WTC11 (cell line): ENCODE results near the gene ISLR. TPM values are rescaled to one million over a fixed set of nuclear protein-coding genes. Genes with fewer than 3 reads are reported as not detected.

Experiments
- ATAC-seq: fragments of 200-7000 bp; cut with Tn5 transposase; 2 replicates; pipeline ENCODE4 v1.10.0; 2021; ENCODE audit warnings: mild to moderate bottlenecking, moderate library complexity
- Bru-seq: library from RNA; stranded (reverse); fragments of 400-500 nt; gene quantifications from one replicate; lab custom pipeline; 2021; lab: Mats Ljungman, UMichigan
- CTCF ChIA-PET: fragments of 300-600 bp; sonication (Branson Sonifier 250); formaldehyde crosslinking; loops from one replicate; lab custom pipeline; 2021; ENCODE audit warnings: antibody characterized with exemption; lab: Charles Lee
- POLR2A ChIA-PET: fragments of 350-600 bp; sonication (Branson Sonifier 250); formaldehyde crosslinking; loops from one replicate; lab custom pipeline; 2021; ENCODE audit warnings: antibody characterized with exemption; lab: Charles Lee
- DNase-seq: peaks from one replicate; pipeline ENCODE4 v3.0.0; 2021; ENCODE audit warnings: low spot score
- H3K27ac Mint-ChIP-seq: 2 replicates; pipeline ENCODE4 v1.8.0; 2021; ENCODE audit warnings: mixed read lengths
- H3K27me3 Mint-ChIP-seq: 2 replicates; pipeline ENCODE4 v1.8.0; 2021; ENCODE audit warnings: low read depth, mild to moderate bottlenecking, moderate library complexity, mixed read lengths
- H3K36me3 Mint-ChIP-seq: 2 replicates; pipeline ENCODE4 v1.8.0; 2021; ENCODE audit warnings: mixed read lengths
- H3K4me1 Mint-ChIP-seq: 2 replicates; pipeline ENCODE4 v1.8.0; 2022; ENCODE audit warnings: mixed read lengths
- H3K4me3 Mint-ChIP-seq: 2 replicates; pipeline ENCODE4 v1.8.0; 2021; ENCODE audit warnings: mild to moderate bottlenecking, moderate library complexity, mixed read lengths
- H3K9me3 Mint-ChIP-seq: 2 replicates; pipeline ENCODE4 v1.8.0; 2021; ENCODE audit warnings: mixed read lengths
- ATF1 ChIP-seq: sonication (generic); formaldehyde crosslinking; IDR thresholded peaks from 2 replicates; pipeline ENCODE4 v1.8.1; 2023; ENCODE audit warnings: mild to moderate bottlenecking, moderate library complexity, missing genetic modification reagents
- CBFB ChIP-seq: sonication (generic); formaldehyde crosslinking; IDR thresholded peaks from 2 replicates; pipeline ENCODE4 v1.8.1; 2022; ENCODE audit warnings: mild to moderate bottlenecking, low read depth, missing genetic modification reagents
- CDX4 ChIP-seq: fragments of 250-450 bp; sonication (Bioruptor Pico); IDR thresholded peaks from 2 replicates; pipeline ENCODE4 v1.9.0; 2021; ENCODE audit warnings: moderate library complexity, mild to moderate bottlenecking, inconsistent platforms, borderline replicate concordance
- EMX1 ChIP-seq: fragments of 250-450 bp; sonication (Bioruptor Pico); IDR thresholded peaks from 2 replicates; pipeline ENCODE4 v1.8.0; 2021; ENCODE audit warnings: mild to moderate bottlenecking
- FOXP1 ChIP-seq: sonication (generic); formaldehyde crosslinking; IDR thresholded peaks from 2 replicates; pipeline ENCODE4 v1.8.0; 2022; ENCODE audit warnings: missing genetic modification reagents, mild to moderate bottlenecking, moderate library complexity, borderline replicate concordance
- NR2C2 ChIP-seq: sonication (generic); formaldehyde crosslinking; IDR thresholded peaks from 2 replicates; pipeline ENCODE4 v1.8.0; 2022; ENCODE audit warnings: mild to moderate bottlenecking, missing genetic modification reagents
- PRRX2 ChIP-seq: fragments of 250-450 bp; sonication (Bioruptor Pico); IDR thresholded peaks from 2 replicates; pipeline ENCODE4 v1.8.0; 2021; ENCODE audit warnings: mild to moderate bottlenecking
- RELA ChIP-seq: sonication (generic); formaldehyde crosslinking; IDR thresholded peaks from 2 replicates; pipeline ENCODE4 v1.8.1; 2022; ENCODE audit warnings: missing genetic modification reagents, mild to moderate bottlenecking, borderline replicate concordance
- ZMAT4 ChIP-seq: fragments of 250-450 bp; sonication (Bioruptor Pico); IDR thresholded peaks from 2 replicates; pipeline ENCODE4 v1.9.0; 2021; ENCODE audit warnings: mild to moderate bottlenecking
- ZNF121 ChIP-seq: sonication (generic); formaldehyde crosslinking; IDR thresholded peaks from 2 replicates; pipeline ENCODE4 v1.8.0; 2023; ENCODE audit warnings: missing genetic modification reagents
- ZNF138 ChIP-seq: sonication (generic); formaldehyde crosslinking; conservative IDR thresholded peaks from 2 replicates; pipeline ENCODE4 v1.8.1; 2022; ENCODE audit warnings: mild to moderate bottlenecking, moderate library complexity, missing genetic modification reagents
- ZNF232 ChIP-seq: sonication (generic); formaldehyde crosslinking; IDR thresholded peaks from 2 replicates; pipeline ENCODE4 v1.8.0; 2022; ENCODE audit warnings: mild to moderate bottlenecking, missing genetic modification reagents
- ZNF263 ChIP-seq: sonication (generic); formaldehyde crosslinking; IDR thresholded peaks from 2 replicates; pipeline ENCODE4 v1.8.1; 2022; ENCODE audit warnings: low read depth, mild to moderate bottlenecking, moderate library complexity, missing genetic modification reagents
- ZSCAN18 ChIP-seq: fragments of 250-450 bp; sonication (Bioruptor Pico); IDR thresholded peaks from 2 replicates; pipeline ENCODE4 v2.1.2; 2022; ENCODE audit warnings: mild to moderate bottlenecking, moderate library complexity
- long read RNA-seq, 3 experiments: library from RNA in 1 of 3; library from capped mRNA in 1 of 3; library from polyadenylated mRNA in 1 of 3; unstranded in 2 of 3; stranded (forward) in 1 of 3; transcript quantifications; one replicate each; pipeline ENCODE4 v2.0.0, GENCODE V29; 2021
- total RNA-seq: library from RNA; stranded (reverse); gene quantifications from 3 replicates; pipeline ENCODE4 v1.2.3, GENCODE V29; 2021
- TF ChIP-seq, protein P1 (sequence below): fragments of 200-600 bp; IDR thresholded peaks from 2 replicates; pipeline ENCODE4 v1.8.0; 2022; ENCODE audit warnings: antibody characterized with exemption
- TF ChIP-seq, protein P2 (sequence below): sonication (generic); formaldehyde crosslinking; IDR thresholded peaks from 2 replicates; pipeline ENCODE4 v1.8.1; 2023; ENCODE audit warnings: mild to moderate bottlenecking, moderate library complexity, missing genetic modification reagents
- TF ChIP-seq, protein P3 (sequence below): fragments of 250-450 bp; sonication (Bioruptor Pico); IDR thresholded peaks from 2 replicates; pipeline ENCODE4 v1.8.0; 2021; ENCODE audit warnings: mild to moderate bottlenecking
- TF ChIP-seq, protein P4 (sequence below): sonication (generic); formaldehyde crosslinking; conservative IDR thresholded peaks from 2 replicates; pipeline ENCODE4 v1.8.1; 2023; ENCODE audit warnings: mild to moderate bottlenecking, low read depth, missing genetic modification reagents, moderate library complexity
- TF ChIP-seq, protein P5 (sequence below): sonication (generic); formaldehyde crosslinking; IDR thresholded peaks from 2 replicates; pipeline ENCODE4 v1.8.0; 2023; ENCODE audit warnings: mild to moderate bottlenecking, missing genetic modification reagents

ISLR gene
- total RNA-seq (0.50 to 0.63 TPM (median 0.62 TPM) in 3 replicates), Bru-seq, nascent RNA (not detected)
- long read RNA-seq, experiment 1, result 0 reads
- long read RNA-seq, experiment 2, result 0 reads
- long read RNA-seq, experiment 3, partial matches to known transcripts, result 0 of 1 reads
- long read RNA-seq, experiment 3, other reads (novel, unspliced or antisense), result 0 of 1 reads

DNA sequence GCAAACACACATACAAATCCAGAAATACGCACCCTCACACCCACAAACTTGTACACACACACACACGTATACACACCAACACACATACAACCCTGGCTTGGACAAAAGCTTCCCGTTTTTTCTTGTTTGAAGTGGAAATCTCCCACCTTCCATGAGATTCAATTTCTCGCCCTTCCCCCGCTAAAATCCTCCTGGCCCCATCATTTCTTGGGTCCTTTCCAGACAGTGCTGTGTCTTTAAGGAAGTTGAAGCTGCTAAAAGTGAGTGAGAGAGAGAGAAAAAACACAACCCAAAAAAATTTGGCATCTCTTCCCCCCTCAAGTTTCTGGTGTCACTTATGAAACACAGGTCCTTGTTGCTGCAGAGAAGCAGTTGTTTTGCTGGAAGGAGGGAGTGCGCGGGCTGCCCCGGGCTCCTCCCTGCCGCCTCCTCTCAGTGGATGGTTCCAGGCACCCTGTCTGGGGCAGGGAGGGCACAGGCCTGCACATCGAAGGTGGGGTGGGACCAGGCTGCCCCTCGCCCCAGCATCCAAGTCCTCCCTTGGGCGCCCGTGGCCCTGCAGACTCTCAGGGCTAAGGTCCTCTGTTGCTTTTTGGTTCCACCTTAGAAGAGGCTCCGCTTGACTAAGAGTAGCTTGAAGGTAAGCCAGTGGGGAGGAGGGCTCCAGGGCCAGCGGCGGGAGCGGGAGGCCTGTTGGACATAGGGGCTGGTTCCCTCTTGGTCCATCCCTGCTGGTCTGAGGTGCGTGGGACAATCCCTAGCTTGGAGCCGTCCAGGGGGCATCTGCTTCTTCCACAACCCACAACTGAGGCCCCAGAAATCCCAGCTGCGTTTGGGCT is at the start of gene ISLR:
TSS of gene ISLR (plus strand) at position 331 of the 839 bp plus-strand sequence. CDS start 1,149 bp downstream, outside the sequence.
- Mint-ChIP-seq H3K9me3 (no peaks in the 10 kb centered on the region), H3K4me3 (no peak within 1 kb of the TSS), H3K36me3 (no peaks in the 10 kb centered on the region), H3K27ac (no peak within 1 kb of the TSS), H3K4me1 (peaks cover 52% of the 10 kb centered on the region)
- CTCF ChIA-PET, result interaction anchor here (0.7 to 3.8 kb wide), 12 partner anchors 12 to 208 kb away, joined by 3 to 21 read pairs (median 5); no protein-coding TSS in a partner anchor
- no peak for ATAC-seq
- 0 out of 2 replicates have a peak, but pooled peaks have one; percentile 20 for TF ChIP-seq FOXP1 (CRISPR knock-in tag)
- TF ChIP-seq, protein P1, sequence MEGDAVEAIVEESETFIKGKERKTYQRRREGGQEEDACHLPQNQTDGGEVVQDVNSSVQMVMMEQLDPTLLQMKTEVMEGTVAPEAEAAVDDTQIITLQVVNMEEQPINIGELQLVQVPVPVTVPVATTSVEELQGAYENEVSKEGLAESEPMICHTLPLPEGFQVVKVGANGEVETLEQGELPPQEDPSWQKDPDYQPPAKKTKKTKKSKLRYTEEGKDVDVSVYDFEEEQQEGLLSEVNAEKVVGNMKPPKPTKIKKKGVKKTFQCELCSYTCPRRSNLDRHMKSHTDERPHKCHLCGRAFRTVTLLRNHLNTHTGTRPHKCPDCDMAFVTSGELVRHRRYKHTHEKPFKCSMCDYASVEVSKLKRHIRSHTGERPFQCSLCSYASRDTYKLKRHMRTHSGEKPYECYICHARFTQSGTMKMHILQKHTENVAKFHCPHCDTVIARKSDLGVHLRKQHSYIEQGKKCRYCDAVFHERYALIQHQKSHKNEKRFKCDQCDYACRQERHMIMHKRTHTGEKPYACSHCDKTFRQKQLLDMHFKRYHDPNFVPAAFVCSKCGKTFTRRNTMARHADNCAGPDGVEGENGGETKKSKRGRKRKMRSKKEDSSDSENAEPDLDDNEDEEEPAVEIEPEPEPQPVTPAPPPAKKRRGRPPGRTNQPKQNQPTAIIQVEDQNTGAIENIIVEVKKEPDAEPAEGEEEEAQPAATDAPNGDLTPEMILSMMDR, result no peak
- no peak for TF ChIP-seq ZNF263
- TF ChIP-seq ZNF138 (CRISPR knock-in tag), result no peak
- TF ChIP-seq, all 79 proteins: peak for 1
- POLR2A ChIA-PET, result interaction anchor here (1.3 kb wide), 1 partner anchor 29 kb away, joined by 3 read pairs; the partner anchor contains the start of gene STRA6
- H3K27me3 Mint-ChIP-seq, result peaks cover 3% of the 10 kb centered on the region; the same call in 1 of the 2 replicates
- peak; percentile 19 for DNase-seq

GRCh38 chr15:74124196-74124595 is 49.3 kb upstream of the ISLR start:
- no peak for ATAC-seq
- H3K4me1 Mint-ChIP-seq, result peaks cover 54% of the 10 kb centered on the region
- no peak overlapping the region for H3K4me3 Mint-ChIP-seq
- ChIA-PET POLR2A (no interaction called here), CTCF (interaction anchor here (1.6 to 3.3 kb wide), 5 partner anchors 71 to 197 kb away, joined by 4 to 26 read pairs (median 12); no protein-coding TSS in a partner anchor)
- H3K36me3 Mint-ChIP-seq, result no peaks in the 10 kb centered on the region
- H3K27ac Mint-ChIP-seq, result no peak overlapping the region
- H3K9me3 Mint-ChIP-seq, result no peaks in the 10 kb centered on the region
- peaks cover 45% of the 10 kb centered on the region for H3K27me3 Mint-ChIP-seq
- DNase-seq, result no peak
- TF ChIP-seq, protein P2, sequence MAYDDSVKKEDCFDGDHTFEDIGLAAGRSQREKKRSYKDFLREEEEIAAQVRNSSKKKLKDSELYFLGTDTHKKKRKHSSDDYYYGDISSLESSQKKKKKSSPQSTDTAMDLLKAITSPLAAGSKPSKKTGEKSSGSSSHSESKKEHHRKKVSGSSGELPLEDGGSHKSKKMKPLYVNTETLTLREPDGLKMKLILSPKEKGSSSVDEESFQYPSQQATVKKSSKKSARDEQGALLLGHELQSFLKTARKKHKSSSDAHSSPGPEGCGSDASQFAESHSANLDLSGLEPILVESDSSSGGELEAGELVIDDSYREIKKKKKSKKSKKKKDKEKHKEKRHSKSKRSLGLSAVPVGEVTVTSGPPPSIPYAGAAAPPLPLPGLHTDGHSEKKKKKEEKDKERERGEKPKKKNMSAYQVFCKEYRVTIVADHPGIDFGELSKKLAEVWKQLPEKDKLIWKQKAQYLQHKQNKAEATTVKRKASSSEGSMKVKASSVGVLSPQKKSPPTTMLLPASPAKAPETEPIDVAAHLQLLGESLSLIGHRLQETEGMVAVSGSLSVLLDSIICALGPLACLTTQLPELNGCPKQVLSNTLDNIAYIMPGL, result no peak
- TF ChIP-seq EMX1 (no peak), RELA (CRISPR knock-in tag) (no peak), ZNF138 (CRISPR knock-in tag) (no peak), ZNF121 (CRISPR knock-in tag) (no peak), ATF1 (CRISPR knock-in tag) (no peak), NR2C2 (no peak), ZMAT4 (CRISPR knock-in tag) (no peak), ZNF232 (CRISPR knock-in tag) (no peak), CDX4 (CRISPR knock-in tag) (no peak), ZSCAN18 (no peak), PRRX2 (CRISPR knock-in tag) (no peak), CBFB (no peak)
- TF ChIP-seq, protein P3, sequence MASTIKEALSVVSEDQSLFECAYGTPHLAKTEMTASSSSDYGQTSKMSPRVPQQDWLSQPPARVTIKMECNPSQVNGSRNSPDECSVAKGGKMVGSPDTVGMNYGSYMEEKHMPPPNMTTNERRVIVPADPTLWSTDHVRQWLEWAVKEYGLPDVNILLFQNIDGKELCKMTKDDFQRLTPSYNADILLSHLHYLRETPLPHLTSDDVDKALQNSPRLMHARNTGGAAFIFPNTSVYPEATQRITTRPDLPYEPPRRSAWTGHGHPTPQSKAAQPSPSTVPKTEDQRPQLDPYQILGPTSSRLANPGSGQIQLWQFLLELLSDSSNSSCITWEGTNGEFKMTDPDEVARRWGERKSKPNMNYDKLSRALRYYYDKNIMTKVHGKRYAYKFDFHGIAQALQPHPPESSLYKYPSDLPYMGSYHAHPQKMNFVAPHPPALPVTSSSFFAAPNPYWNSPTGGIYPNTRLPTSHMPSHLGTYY (CRISPR knock-in tag), result no peak
- TF ChIP-seq, protein P4, sequence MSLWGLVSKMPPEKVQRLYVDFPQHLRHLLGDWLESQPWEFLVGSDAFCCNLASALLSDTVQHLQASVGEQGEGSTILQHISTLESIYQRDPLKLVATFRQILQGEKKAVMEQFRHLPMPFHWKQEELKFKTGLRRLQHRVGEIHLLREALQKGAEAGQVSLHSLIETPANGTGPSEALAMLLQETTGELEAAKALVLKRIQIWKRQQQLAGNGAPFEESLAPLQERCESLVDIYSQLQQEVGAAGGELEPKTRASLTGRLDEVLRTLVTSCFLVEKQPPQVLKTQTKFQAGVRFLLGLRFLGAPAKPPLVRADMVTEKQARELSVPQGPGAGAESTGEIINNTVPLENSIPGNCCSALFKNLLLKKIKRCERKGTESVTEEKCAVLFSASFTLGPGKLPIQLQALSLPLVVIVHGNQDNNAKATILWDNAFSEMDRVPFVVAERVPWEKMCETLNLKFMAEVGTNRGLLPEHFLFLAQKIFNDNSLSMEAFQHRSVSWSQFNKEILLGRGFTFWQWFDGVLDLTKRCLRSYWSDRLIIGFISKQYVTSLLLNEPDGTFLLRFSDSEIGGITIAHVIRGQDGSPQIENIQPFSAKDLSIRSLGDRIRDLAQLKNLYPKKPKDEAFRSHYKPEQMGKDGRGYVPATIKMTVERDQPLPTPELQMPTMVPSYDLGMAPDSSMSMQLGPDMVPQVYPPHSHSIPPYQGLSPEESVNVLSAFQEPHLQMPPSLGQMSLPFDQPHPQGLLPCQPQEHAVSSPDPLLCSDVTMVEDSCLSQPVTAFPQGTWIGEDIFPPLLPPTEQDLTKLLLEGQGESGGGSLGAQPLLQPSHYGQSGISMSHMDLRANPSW (CRISPR knock-in tag), result no peak
- TF ChIP-seq, protein P5, sequence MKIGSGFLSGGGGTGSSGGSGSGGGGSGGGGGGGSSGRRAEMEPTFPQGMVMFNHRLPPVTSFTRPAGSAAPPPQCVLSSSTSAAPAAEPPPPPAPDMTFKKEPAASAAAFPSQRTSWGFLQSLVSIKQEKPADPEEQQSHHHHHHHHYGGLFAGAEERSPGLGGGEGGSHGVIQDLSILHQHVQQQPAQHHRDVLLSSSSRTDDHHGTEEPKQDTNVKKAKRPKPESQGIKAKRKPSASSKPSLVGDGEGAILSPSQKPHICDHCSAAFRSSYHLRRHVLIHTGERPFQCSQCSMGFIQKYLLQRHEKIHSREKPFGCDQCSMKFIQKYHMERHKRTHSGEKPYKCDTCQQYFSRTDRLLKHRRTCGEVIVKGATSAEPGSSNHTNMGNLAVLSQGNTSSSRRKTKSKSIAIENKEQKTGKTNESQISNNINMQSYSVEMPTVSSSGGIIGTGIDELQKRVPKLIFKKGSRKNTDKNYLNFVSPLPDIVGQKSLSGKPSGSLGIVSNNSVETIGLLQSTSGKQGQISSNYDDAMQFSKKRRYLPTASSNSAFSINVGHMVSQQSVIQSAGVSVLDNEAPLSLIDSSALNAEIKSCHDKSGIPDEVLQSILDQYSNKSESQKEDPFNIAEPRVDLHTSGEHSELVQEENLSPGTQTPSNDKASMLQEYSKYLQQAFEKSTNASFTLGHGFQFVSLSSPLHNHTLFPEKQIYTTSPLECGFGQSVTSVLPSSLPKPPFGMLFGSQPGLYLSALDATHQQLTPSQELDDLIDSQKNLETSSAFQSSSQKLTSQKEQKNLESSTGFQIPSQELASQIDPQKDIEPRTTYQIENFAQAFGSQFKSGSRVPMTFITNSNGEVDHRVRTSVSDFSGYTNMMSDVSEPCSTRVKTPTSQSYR (CRISPR knock-in tag), result no peak
